Measurements from ENCODE around the gene TMPRSS4. TPM values are rescaled to one million over a fixed set of nuclear protein-coding genes. Genes with fewer than 3 reads are reported as not detected.

TMPRSS4 gene
- total RNA-seq, 1 experiment from 2014 or later, result not detected

GRCh38 chr11:118098996-118099837 lies 22.3 kb downstream of the TMPRSS4 start:
- no peaks in the 10 kb centered on the region for H3K36me3 Mint-ChIP-seq (ENCODE audit: insufficient read depth, unreplicated experiment)
- BruUV-seq (replicated peaks), result no TSS peak
- peaks cover 12% of the 10 kb centered on the region for H3K27me3 Mint-ChIP-seq (ENCODE audit: insufficient read depth, unreplicated experiment)
- H3K9me3 Mint-ChIP-seq (ENCODE audit: unreplicated experiment), result no peaks in the 10 kb centered on the region
- POLR2A ChIA-PET, result no interaction called here
- intact Hi-C loops (cut with micrococcal nuclease), result no loop called here
- CTCF ChIA-PET, result no interaction called here
- no peaks in the 10 kb centered on the region for H3K4me1 Mint-ChIP-seq (ENCODE audit: insufficient read depth, unreplicated experiment)
- no peak overlapping the region for H3K27ac Mint-ChIP-seq (ENCODE audit: low read depth, unreplicated experiment)
- DNase-seq (ENCODE audit: unreplicated experiment), result no peak
- TF ChIP-seq, protein P1, sequence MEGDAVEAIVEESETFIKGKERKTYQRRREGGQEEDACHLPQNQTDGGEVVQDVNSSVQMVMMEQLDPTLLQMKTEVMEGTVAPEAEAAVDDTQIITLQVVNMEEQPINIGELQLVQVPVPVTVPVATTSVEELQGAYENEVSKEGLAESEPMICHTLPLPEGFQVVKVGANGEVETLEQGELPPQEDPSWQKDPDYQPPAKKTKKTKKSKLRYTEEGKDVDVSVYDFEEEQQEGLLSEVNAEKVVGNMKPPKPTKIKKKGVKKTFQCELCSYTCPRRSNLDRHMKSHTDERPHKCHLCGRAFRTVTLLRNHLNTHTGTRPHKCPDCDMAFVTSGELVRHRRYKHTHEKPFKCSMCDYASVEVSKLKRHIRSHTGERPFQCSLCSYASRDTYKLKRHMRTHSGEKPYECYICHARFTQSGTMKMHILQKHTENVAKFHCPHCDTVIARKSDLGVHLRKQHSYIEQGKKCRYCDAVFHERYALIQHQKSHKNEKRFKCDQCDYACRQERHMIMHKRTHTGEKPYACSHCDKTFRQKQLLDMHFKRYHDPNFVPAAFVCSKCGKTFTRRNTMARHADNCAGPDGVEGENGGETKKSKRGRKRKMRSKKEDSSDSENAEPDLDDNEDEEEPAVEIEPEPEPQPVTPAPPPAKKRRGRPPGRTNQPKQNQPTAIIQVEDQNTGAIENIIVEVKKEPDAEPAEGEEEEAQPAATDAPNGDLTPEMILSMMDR (IDR thresholded peaks at IDR 0.05; ENCODE audit: unreplicated experiment), result no peak
- no peak overlapping the region for H3K4me3 Mint-ChIP-seq (ENCODE audit: unreplicated experiment)

GRCh38 chr11:118099838-118100556 lies 23.1 kb downstream of the TMPRSS4 start:
- CTCF ChIA-PET, result no interaction called here

GRCh38 chr11:118100691-118101232 lies 23.9 kb downstream of the TMPRSS4 start:
- POLR2A ChIA-PET, result interaction anchor here (1.3 kb wide), 1 partner anchor 43 kb away, joined by 3 read pairs; no protein-coding TSS in a partner anchor
- BruUV-seq (replicated peaks), result no TSS peak
- Mint-ChIP-seq H3K4me3 (ENCODE audit: unreplicated experiment) (no peak overlapping the region), H3K4me1 (ENCODE audit: insufficient read depth, unreplicated experiment) (no peaks in the 10 kb centered on the region), H3K36me3 (ENCODE audit: insufficient read depth, unreplicated experiment) (no peaks in the 10 kb centered on the region), H3K27me3 (ENCODE audit: insufficient read depth, unreplicated experiment) (peaks cover 12% of the 10 kb centered on the region), H3K27ac (ENCODE audit: low read depth, unreplicated experiment) (no peak overlapping the region), H3K9me3 (ENCODE audit: unreplicated experiment) (no peaks in the 10 kb centered on the region)
- CTCF ChIA-PET, result no interaction called here
- intact Hi-C loops (cut with micrococcal nuclease), result no loop called here
- TF ChIP-seq, protein P1 (IDR thresholded peaks at IDR 0.05; ENCODE audit: unreplicated experiment), result no peak
- no peak for DNase-seq (ENCODE audit: unreplicated experiment)

More at GRCh38 chr11:118099838-118100556, 23.1 kb downstream of the TMPRSS4 start:
- Mint-ChIP-seq H3K27me3 (ENCODE audit: insufficient read depth, unreplicated experiment) (peaks cover 12% of the 10 kb centered on the region), H3K4me1 (ENCODE audit: insufficient read depth, unreplicated experiment) (no peaks in the 10 kb centered on the region), H3K4me3 (ENCODE audit: unreplicated experiment) (no peak overlapping the region), H3K9me3 (ENCODE audit: unreplicated experiment) (no peaks in the 10 kb centered on the region), H3K27ac (ENCODE audit: low read depth, unreplicated experiment) (no peak overlapping the region), H3K36me3 (ENCODE audit: insufficient read depth, unreplicated experiment) (no peaks in the 10 kb centered on the region)
- TF ChIP-seq, protein P1 (IDR thresholded peaks at IDR 0.05; ENCODE audit: unreplicated experiment), result no peak
- no peak for DNase-seq (ENCODE audit: unreplicated experiment)
- POLR2A ChIA-PET, result no interaction called here
- intact Hi-C loops (cut with micrococcal nuclease), result no loop called here
- BruUV-seq (replicated peaks), result no TSS peak

- intact Hi-C loops (cut with micrococcal nuclease), result no loop called here
- no peak overlapping the region for H3K27ac Mint-ChIP-seq (ENCODE audit: low read depth, unreplicated experiment)
- no peak for DNase-seq (ENCODE audit: unreplicated experiment)
- POLR2A ChIA-PET, result no interaction called here
- no TSS peak for BruUV-seq (replicated peaks)
- TF ChIP-seq, protein P1 (IDR thresholded peaks at IDR 0.05; ENCODE audit: unreplicated experiment), result no peak
- H3K36me3 Mint-ChIP-seq (ENCODE audit: insufficient read depth, unreplicated experiment), result no peaks in the 10 kb centered on the region
- peaks cover 6% of the 10 kb centered on the region for H3K4me1 Mint-ChIP-seq (ENCODE audit: insufficient read depth, unreplicated experiment)
- H3K4me3 Mint-ChIP-seq (ENCODE audit: unreplicated experiment), result no peak overlapping the region
- peaks cover 7% of the 10 kb centered on the region for H3K27me3 Mint-ChIP-seq (ENCODE audit: insufficient read depth, unreplicated experiment)
- CTCF ChIA-PET, result interaction anchor here (0.6 to 1.0 kb wide), 3 partner anchors 15 to 276 kb away, joined by 3 read pairs; no protein-coding TSS in a partner anchor
- H3K9me3 Mint-ChIP-seq (ENCODE audit: unreplicated experiment), result no peaks in the 10 kb centered on the region
These were observed 25.9 kb downstream of the TMPRSS4 start for GRCh38 chr11:118102721-118103261.

Data from MCF 10A (cell line).